ENCODE data around the gene BCO1.
"Not testable (repeated sequence)": the region's sequence is repeated elsewhere in the genome, so short reads cannot be mapped to it uniquely, and the experiment has no call there.

Gene BCO1

DNA sequence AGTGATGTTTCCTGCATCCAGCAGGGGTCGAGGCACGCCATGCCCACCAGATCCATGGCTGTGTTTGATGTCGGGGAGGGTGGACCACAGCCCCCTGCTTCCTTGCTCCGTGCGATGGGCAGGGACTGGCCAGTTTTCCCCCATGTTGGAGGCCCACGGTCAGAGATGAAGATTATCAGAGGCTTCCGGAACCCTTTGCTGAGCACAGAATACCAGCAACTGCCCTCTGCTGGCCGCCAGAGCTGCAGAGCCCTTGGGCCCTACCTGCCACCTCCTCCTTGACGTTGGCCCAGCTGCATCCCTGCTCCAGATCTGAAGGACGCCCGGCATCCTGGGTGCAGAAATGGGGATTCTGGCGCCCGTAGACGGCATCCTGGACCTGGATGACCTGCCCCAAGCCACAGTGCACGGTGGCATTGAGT lies 23.7 kb upstream of the BCO1 start:
- 63 to 68% methylated on average over 15 of the region's 15 CpGs for WGBS, 2 experiments (ENCODE audit: insufficient coverage in 2 of 2)
- H3K36me3 ChIP-seq (ENCODE audit: control insufficient read depth, insufficient read depth, low read length) = no peaks in the 10 kb centered on the region
- H3K9me3 ChIP-seq (ENCODE audit: control insufficient read depth, low read length) = no peaks in the 10 kb centered on the region

DNA sequence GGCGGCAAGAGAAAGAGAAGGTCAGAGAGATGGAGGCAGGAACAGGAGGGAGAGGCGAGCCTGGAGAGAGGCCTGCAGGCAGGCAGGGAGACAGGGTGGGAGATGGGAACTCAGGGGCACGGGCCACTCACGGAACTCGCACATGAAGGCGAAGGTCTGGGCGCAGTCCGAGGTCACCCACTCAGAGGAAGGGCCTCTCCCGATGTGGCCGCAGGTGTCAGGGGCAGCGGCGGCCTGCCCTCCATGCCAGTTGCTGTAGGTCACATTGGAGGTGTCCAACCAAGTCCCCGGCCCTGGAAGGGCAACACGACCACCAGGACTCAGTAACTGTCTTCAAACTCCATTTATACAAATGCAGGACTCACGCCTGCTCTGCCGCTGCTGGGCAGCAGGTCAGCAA lies 22.4 kb upstream of the BCO1 start:
- Histone ChIP-seq H3K36me3 (ENCODE audit: control insufficient read depth, insufficient read depth, low read length) (no peaks in the 10 kb centered on the region), H3K9me3 (ENCODE audit: control insufficient read depth, low read length) (no peaks in the 10 kb centered on the region), H3K4me3 (ENCODE audit: extremely low read depth, insufficient read depth, low read length, poor library complexity, severe bottlenecking) (no peak overlapping the region), H3K4me1 (ENCODE audit: control insufficient read depth, insufficient read depth, low read length, poor library complexity, severe bottlenecking) (no peaks in the 10 kb centered on the region), H3K27ac (ENCODE audit: low read depth, low read length, severe bottlenecking) (no peak overlapping the region)
- 91 to 93% methylated on average over 12 to 15 of the region's 16 CpGs for WGBS, 2 experiments (ENCODE audit: insufficient coverage in 2 of 2)

More for the DNA sequence above, 23.7 kb upstream of the BCO1 start:
- Histone ChIP-seq H3K4me3 (ENCODE audit: extremely low read depth, insufficient read depth, low read length, poor library complexity, severe bottlenecking) (no peak overlapping the region), H3K4me1 (ENCODE audit: control insufficient read depth, insufficient read depth, low read length, poor library complexity, severe bottlenecking) (no peaks in the 10 kb centered on the region), H3K27ac (ENCODE audit: low read depth, low read length, severe bottlenecking) (no peak overlapping the region)

DNA sequence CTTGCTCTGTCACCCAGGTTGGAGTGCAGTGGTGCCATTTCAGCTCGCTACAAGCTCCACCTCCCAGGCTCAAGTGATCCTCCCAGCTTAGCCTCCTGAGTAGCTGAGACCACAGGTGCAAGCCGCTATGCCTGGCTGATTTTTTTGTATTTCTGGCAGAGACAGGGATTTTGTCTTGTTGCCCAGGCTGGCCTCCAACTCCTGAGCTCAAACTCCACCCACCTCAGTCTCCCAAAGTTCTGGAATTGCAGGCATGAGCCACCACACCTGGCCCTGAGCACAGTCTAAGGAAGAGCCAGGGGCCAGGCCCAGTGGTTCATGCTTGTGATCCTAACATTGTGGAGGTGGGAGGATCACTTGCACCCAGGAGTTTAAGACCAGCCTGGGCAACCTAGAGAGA lies 21.8 kb upstream of the BCO1 start:
- no peak overlapping the region for H3K4me3 ChIP-seq (ENCODE audit: extremely low read depth, insufficient read depth, low read length, poor library complexity, severe bottlenecking)
- H3K9me3 ChIP-seq (ENCODE audit: control insufficient read depth, low read length) = no peaks in the 10 kb centered on the region
- no peaks in the 10 kb centered on the region for H3K36me3 ChIP-seq (ENCODE audit: control insufficient read depth, insufficient read depth, low read length)
- H3K4me1 ChIP-seq (ENCODE audit: control insufficient read depth, insufficient read depth, low read length, poor library complexity, severe bottlenecking) = no peaks in the 10 kb centered on the region
- WGBS, 2 experiments (ENCODE audit: insufficient coverage in 2 of 2) = 83 to 100% methylated on average over 1 to 2 of the region's 2 CpGs
- H3K27ac ChIP-seq (ENCODE audit: low read depth, low read length, severe bottlenecking) = no peak overlapping the region

DNA sequence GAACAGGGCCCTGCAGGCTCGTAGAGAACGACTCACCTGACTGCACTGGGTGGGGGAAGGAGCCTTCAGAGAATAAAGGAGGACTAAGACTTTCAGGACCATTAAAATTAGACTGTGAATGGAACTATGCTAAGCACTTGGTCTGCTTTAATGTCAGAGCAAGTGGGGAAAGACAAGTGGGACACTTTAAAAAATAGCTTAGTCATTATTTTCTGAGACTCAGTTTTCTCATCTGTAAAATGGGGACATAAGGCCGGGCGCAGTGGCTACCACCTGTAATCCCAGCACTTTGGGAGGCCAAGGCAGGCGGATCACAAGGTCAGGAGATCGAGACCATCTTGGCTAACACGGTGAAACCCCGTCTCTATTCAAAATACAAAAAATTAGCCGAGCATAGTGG lies 19.3 kb upstream of the BCO1 start:
- Histone ChIP-seq H3K4me3 (ENCODE audit: extremely low read depth, insufficient read depth, low read length, poor library complexity, severe bottlenecking) (no peak overlapping the region), H3K9me3 (ENCODE audit: control insufficient read depth, low read length) (no peaks in the 10 kb centered on the region)
- 87% methylated on average over 6 to 9 of the region's 9 CpGs for whole genome bisulfite sequencing, 2 experiments (ENCODE audit: insufficient coverage in 2 of 2)

DNA sequence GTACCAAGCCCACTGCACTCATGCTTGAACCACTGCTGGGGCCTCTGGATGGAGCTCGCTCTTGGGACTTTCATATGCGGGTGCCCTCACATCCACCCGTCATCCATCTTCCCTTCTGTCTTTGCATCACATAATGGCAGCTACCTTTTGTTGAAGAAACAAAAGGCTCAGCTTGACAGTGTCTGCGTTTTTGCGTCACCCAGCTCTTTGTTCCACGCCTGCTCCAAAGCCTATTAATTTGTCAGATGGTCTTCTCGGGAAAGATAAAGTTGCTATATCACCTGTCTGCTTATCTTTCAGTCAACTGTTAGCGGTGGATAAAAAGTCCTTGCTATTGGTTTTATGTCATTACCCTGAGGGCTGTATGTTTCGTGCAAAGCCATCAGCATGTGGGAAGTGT lies 18.1 kb upstream of the BCO1 start:
- Histone ChIP-seq H3K4me3 (ENCODE audit: extremely low read depth, insufficient read depth, low read length, poor library complexity, severe bottlenecking) (no peak overlapping the region), H3K36me3 (ENCODE audit: control insufficient read depth, insufficient read depth, low read length) (no peaks in the 10 kb centered on the region), H3K27ac (ENCODE audit: low read depth, low read length, severe bottlenecking) (no peak overlapping the region), H3K9me3 (ENCODE audit: control insufficient read depth, low read length) (no peaks in the 10 kb centered on the region), H3K4me1 (ENCODE audit: control insufficient read depth, insufficient read depth, low read length, poor library complexity, severe bottlenecking) (peaks cover 10% of the 10 kb centered on the region)
- 60 to 76% methylated on average over 8 to 9 of the region's 9 CpGs for WGBS, 2 experiments (ENCODE audit: insufficient coverage in 2 of 2)

More for the DNA sequence above, 19.3 kb upstream of the BCO1 start:
- H3K4me1 ChIP-seq (ENCODE audit: control insufficient read depth, insufficient read depth, low read length, poor library complexity, severe bottlenecking) = peaks cover 10% of the 10 kb centered on the region
- H3K36me3 ChIP-seq (ENCODE audit: control insufficient read depth, insufficient read depth, low read length) = no peaks in the 10 kb centered on the region
- no peak overlapping the region for H3K27ac ChIP-seq (ENCODE audit: low read depth, low read length, severe bottlenecking)

DNA sequence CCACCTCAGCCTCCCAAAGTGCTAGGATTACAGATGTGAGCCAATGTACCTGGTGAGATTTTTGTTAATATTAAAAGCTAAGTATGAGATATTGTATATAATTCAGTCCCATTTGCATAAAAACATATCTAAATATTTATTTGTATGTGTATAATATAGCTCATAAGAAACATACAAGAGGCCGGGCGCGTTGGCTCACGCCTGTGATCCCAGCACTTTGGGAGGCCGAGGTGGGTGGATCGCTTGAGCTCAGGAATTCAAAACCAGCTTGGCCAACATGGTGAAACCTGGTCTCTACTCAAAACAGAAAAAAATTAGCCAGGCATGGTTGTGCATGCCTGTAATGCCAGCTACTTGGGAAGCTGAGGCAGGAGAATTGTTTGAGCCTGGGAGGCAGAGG lies 16.8 kb upstream of the BCO1 start:
- Histone ChIP-seq H3K36me3 (ENCODE audit: control insufficient read depth, insufficient read depth, low read length) (no peaks in the 10 kb centered on the region), H3K4me1 (ENCODE audit: control insufficient read depth, insufficient read depth, low read length, poor library complexity, severe bottlenecking) (peaks cover 10% of the 10 kb centered on the region), H3K27ac (ENCODE audit: low read depth, low read length, severe bottlenecking) (no peak overlapping the region), H3K9me3 (ENCODE audit: control insufficient read depth, low read length) (no peaks in the 10 kb centered on the region), H3K4me3 (ENCODE audit: extremely low read depth, insufficient read depth, low read length, poor library complexity, severe bottlenecking) (no peak overlapping the region)
- 88 to 89% methylated on average over 2 to 3 of the region's 6 CpGs for WGBS, 2 experiments (ENCODE audit: insufficient coverage in 2 of 2)

DNA sequence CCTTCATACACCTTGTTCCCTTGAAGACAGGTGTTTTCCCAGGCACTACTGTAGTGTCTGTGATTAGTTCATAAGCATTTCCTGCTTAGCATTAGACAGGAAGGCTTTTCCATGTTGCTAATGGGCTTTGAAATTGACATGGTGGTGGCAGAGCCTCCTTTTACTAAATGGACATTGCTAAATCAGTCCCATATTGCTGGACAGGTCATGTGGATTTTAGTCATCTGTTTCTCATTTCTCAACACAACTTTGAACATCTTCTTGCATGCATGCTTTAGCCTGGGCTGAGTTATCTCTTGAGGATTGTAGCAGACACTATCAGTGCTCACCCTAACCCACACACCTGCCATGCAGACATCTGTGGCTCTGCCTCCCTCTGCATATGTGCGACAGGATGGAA lies 13.7 kb upstream of the BCO1 start:
- no peak overlapping the region for H3K27ac ChIP-seq (ENCODE audit: low read depth, low read length, severe bottlenecking)
- H3K36me3 ChIP-seq (ENCODE audit: control insufficient read depth, insufficient read depth, low read length) = no peaks in the 10 kb centered on the region
- 86 to 88% methylated on average over 1 of the region's 1 CpG for WGBS, 2 experiments (ENCODE audit: insufficient coverage in 2 of 2)
- H3K9me3 ChIP-seq (ENCODE audit: control insufficient read depth, low read length) = no peaks in the 10 kb centered on the region
- peaks cover 10% of the 10 kb centered on the region for H3K4me1 ChIP-seq (ENCODE audit: control insufficient read depth, insufficient read depth, low read length, poor library complexity, severe bottlenecking)
- no peak overlapping the region for H3K4me3 ChIP-seq (ENCODE audit: extremely low read depth, insufficient read depth, low read length, poor library complexity, severe bottlenecking)

DNA sequence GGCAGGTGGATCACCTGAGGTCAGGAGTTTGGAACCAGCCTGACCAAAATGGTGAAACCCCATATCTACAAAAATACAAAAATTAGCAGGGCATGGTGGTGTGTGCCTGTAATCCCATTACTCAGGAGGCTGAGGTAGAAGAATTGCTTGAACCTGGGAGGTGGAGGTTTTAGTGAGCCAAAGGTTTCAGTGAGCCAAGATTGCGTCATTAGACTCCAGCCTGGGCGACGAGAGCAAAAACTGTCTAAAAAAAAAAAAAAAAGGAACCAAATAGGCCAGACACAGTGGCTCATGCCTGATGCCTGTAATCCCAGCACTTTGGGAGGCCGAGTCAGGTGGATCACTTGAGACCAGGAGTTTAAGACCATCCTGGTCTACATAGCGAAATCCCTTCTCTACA lies 12.8 kb upstream of the BCO1 start:
- H3K4me1 ChIP-seq (ENCODE audit: control insufficient read depth, insufficient read depth, low read length, poor library complexity, severe bottlenecking) = peaks cover 10% of the 10 kb centered on the region
- not testable (repeated sequence) for H3K36me3 ChIP-seq (ENCODE audit: control insufficient read depth, insufficient read depth, low read length); H3K9me3 ChIP-seq (ENCODE audit: control insufficient read depth, low read length); H3K4me3 ChIP-seq (ENCODE audit: extremely low read depth, insufficient read depth, low read length, poor library complexity, severe bottlenecking); H3K27ac ChIP-seq (ENCODE audit: low read depth, low read length, severe bottlenecking)
- 89 to 93% methylated on average over 5 of the region's 5 CpGs for WGBS, 2 experiments (ENCODE audit: insufficient coverage in 2 of 2)

DNA sequence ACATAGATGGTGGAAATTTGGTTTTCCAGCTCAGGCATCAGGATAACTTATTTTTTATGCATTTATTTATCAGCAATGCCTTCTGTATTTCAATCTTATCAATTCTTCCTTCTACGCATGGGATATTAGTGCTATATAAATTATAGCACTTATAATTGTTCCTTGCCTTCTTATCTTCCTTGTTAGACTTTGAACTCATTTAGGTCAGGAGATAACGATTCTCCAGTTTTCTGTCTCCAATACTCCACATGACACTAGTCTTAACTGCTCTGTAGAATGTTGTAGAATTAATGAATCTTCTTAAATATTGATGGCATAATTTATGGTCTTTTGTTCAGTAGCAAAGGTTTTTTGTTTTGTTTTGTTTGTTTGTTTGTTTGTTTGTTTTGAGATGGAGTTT lies 10.7 kb upstream of the BCO1 start:
- Histone ChIP-seq H3K9me3 (ENCODE audit: control insufficient read depth, low read length) (no peaks in the 10 kb centered on the region), H3K4me3 (ENCODE audit: extremely low read depth, insufficient read depth, low read length, poor library complexity, severe bottlenecking) (no peak overlapping the region), H3K36me3 (ENCODE audit: control insufficient read depth, insufficient read depth, low read length) (no peaks in the 10 kb centered on the region), H3K4me1 (ENCODE audit: control insufficient read depth, insufficient read depth, low read length, poor library complexity, severe bottlenecking) (peaks cover 9% of the 10 kb centered on the region), H3K27ac (ENCODE audit: low read depth, low read length, severe bottlenecking) (no peak overlapping the region)
- WGBS, 2 experiments (ENCODE audit: insufficient coverage in 2 of 2) = no CpG with 5 or more reads among the region's 2 CpGs

DNA sequence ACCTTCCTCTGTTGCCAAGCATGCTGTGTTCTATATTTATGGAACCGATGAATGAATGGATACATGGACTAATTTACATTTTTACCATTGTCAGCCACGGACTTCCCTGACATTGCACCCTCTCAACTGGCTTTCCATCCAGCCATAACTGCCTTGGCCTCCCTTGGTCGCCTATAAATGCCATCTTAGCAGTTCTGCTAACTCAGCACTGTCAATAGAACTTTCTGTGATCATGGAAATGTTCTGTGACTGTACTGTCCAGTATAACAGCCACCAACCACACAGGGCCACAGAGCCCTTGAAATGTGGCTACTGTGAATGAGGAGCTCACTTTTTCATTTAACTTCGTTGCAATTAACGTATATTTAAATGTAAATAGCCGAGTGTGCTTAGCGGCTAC lies 8.7 kb upstream of the BCO1 start:
- H3K4me1 ChIP-seq (ENCODE audit: control insufficient read depth, insufficient read depth, low read length, poor library complexity, severe bottlenecking) = no peaks in the 10 kb centered on the region

DNA sequence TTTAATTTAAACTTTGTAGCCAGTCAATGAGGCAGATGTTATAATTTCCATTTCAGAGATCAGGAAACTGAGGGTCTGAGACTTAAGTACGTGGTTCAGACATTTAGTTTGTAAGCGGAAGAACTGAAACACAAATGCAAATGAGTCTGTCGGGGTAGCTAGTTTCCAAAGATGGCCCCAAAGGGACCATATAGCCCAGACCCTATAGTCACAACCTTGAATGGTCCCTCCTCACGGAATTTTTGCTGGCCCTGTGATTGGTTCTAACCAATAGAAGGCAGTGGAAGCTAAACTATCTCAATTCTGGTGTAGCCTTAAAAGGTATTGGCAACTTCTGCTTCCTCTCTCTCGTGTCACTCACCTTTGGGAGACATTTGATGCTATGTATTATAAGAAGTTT lies 7.5 kb upstream of the BCO1 start:
- no peaks in the 10 kb centered on the region for H3K4me1 ChIP-seq (ENCODE audit: control insufficient read depth, insufficient read depth, low read length, poor library complexity, severe bottlenecking)
- no peak overlapping the region for H3K27ac ChIP-seq (ENCODE audit: low read depth, low read length, severe bottlenecking)
- no peak overlapping the region for H3K4me3 ChIP-seq (ENCODE audit: extremely low read depth, insufficient read depth, low read length, poor library complexity, severe bottlenecking)
- H3K36me3 ChIP-seq (ENCODE audit: control insufficient read depth, insufficient read depth, low read length) = no peaks in the 10 kb centered on the region
- H3K9me3 ChIP-seq (ENCODE audit: control insufficient read depth, low read length) = no peaks in the 10 kb centered on the region
- 91 to 94% methylated on average over 3 to 4 of the region's 5 CpGs for WGBS, 2 experiments (ENCODE audit: insufficient coverage in 2 of 2)

More for the DNA sequence above, 8.7 kb upstream of the BCO1 start:
- no peaks in the 10 kb centered on the region for H3K36me3 ChIP-seq (ENCODE audit: control insufficient read depth, insufficient read depth, low read length)
- H3K9me3 ChIP-seq (ENCODE audit: control insufficient read depth, low read length) = no peaks in the 10 kb centered on the region
- no peak overlapping the region for H3K4me3 ChIP-seq (ENCODE audit: extremely low read depth, insufficient read depth, low read length, poor library complexity, severe bottlenecking)
- WGBS, 2 experiments (ENCODE audit: insufficient coverage in 2 of 2) = 75 to 81% methylated on average over 4 to 6 of the region's 7 CpGs
- no peak overlapping the region for H3K27ac ChIP-seq (ENCODE audit: low read depth, low read length, severe bottlenecking)

All from mesodermal cell (in vitro differentiated cells).